Fibroblast of lung (primary cell): ENCODE data around the gene CACNB4.

Source experiments
- CTCF ChIP-seq, 2 donors: IDR thresholded peaks in 1 of 2; conservative IDR thresholded peaks in 1 of 2; 1 replicate in 1 of 2; 2 replicates in 1 of 2; pipeline ENCODE4 v1.5.1; 2011 to 2012; ENCODE audit warnings: low read length in 2 of 2, control low read depth in 1 of 2, inconsistent platforms in 1 of 2, low read depth in 1 of 2, mild to moderate bottlenecking in 1 of 2
- EZH2 ChIP-seq: IDR thresholded peaks from 2 replicates; pipeline ENCODE4 v1.5.1; 2012; ENCODE audit warnings: low read length, control low read depth, mild to moderate bottlenecking; ENCODE audit errors: missing control alignments

GRCh38 chr2:152063325-152063924, 35.4 kb downstream of the CACNB4 start:
- no peak for TF ChIP-seq CTCF (conservative IDR thresholded peaks at IDR 0.05 in 1 of 2, IDR thresholded peaks at IDR 0.05 in 1 of 2; ENCODE audit: low read depth in 1 of 2, low read length in 2 of 2)
- no peak for TF ChIP-seq EZH2
